ENCODE data around the gene CAMSAP1.

- no peak for TF ChIP-seq ZNF274 (IDR thresholded peaks at IDR 0.05; ENCODE audit: low read depth, low read length)
- TF ChIP-seq SUZ12 (IDR thresholded peaks at IDR 0.05; ENCODE audit: extremely low read depth, insufficient read depth, insufficient read length): no peak
Measured at GRCh38 chr9:135788576-135789300, 118.6 kb downstream of the CAMSAP1 start.
